B cell (primary cell): ENCODE results near the gene SYN1. TPM values are rescaled to one million over a fixed set of nuclear protein-coding genes. Genes with fewer than 3 reads are reported as not detected.
A peak's percentile ranks its signal among the peaks of the same experiment; 100 is the strongest.

Experiments used
- ATAC-seq: fragments of 200-7000 bp; cut with Tn5 transposase; one replicate; pipeline ENCODE4 v1.10.0; 2021; ENCODE audit warnings: low read depth, mild to moderate bottlenecking, moderate number of reproducible peaks, moderate library complexity
- CTCF ChIA-PET: fragments of 350-600 bp; sonication (Branson Sonifier 250); formaldehyde crosslinking; loops from one replicate; lab custom pipeline; 2021; ENCODE audit warnings: antibody characterized with exemption, inconsistent platforms; lab: Charles Lee
- POLR2A ChIA-PET: fragments of 350-600 bp; sonication (Branson Sonifier 250); formaldehyde crosslinking; loops from one replicate; lab custom pipeline; 2021; ENCODE audit warnings: antibody characterized with exemption; lab: Charles Lee
- DNase-seq: peaks from one replicate; pipeline ENCODE4 v3.0.0; 2013
- H2AFZ ChIP-seq: 2 replicates; pipeline ENCODE4 v1.6.1; 2012; ENCODE audit warnings: mild to moderate bottlenecking, low read depth, low read length; ENCODE audit not compliant: insufficient read depth, poor library complexity, severe bottlenecking
- H3K27ac ChIP-seq, 2 donors: 1 replicate in 1 of 2; 2 replicates in 1 of 2; pipeline ENCODE4 v1.5.1; 2012 to 2013; ENCODE audit warnings: low read length in 2 of 2, mild to moderate bottlenecking in 2 of 2, moderate library complexity in 1 of 2
- H3K27me3 ChIP-seq, 4 experiments: fragments of 200-600 bp in 1 of 4; sonication (generic) in 1 of 4; replicated peaks in 1 of 4; 1 replicate in 2 of 4; 2 replicates in 2 of 4; pipeline versions ENCODE4 v1.6.1 to v1.7.0; 2013 to 2016; ENCODE audit warnings: low read length in 3 of 4, mild to moderate bottlenecking in 2 of 4, mixed read lengths in 1 of 4, moderate library complexity in 1 of 4; ENCODE audit not compliant: insufficient read depth in 4 of 4, control insufficient read depth in 3 of 4; ENCODE audit errors: control extremely low read depth in 1 of 4
- H3K36me3 ChIP-seq, 2 experiments: replicated peaks in 1 of 2; 1 replicate in 1 of 2; 2 replicates in 1 of 2; pipeline versions ENCODE4 v1.6.1 to v1.7.1; 2013; ENCODE audit warnings: low read length in 1 of 2; ENCODE audit not compliant: insufficient read depth in 2 of 2, control insufficient read depth in 1 of 2; ENCODE audit errors: control extremely low read depth in 1 of 2, extremely low read depth in 1 of 2
- H3K4me1 ChIP-seq, 2 donors: fragments of 200-600 bp in 1 of 2; sonication (generic) in 1 of 2; 1 replicate in 1 of 2; 2 replicates in 1 of 2; pipeline versions ENCODE4 v1.5.1 to v1.6.1; 2013 to 2017; ENCODE audit warnings: low read length in 2 of 2; ENCODE audit not compliant: control insufficient read depth in 2 of 2, insufficient read depth in 2 of 2
- H3K4me2 ChIP-seq: replicated peaks from 2 replicates; pipeline ENCODE3; 2012; ENCODE audit warnings: mild to moderate bottlenecking, low read depth, low read length; ENCODE audit not compliant: poor library complexity, severe bottlenecking
- H3K4me3 ChIP-seq, 5 experiments: fragments of 200-600 bp in 1 of 5; sonication (generic) in 1 of 5; 1 replicate in 3 of 5; 2 replicates in 2 of 5; pipeline versions ENCODE4 v1.5.1 to v1.7.0; 2011 to 2016; ENCODE audit warnings: low read length in 4 of 5, mild to moderate bottlenecking in 4 of 5, low read depth in 2 of 5, control low read depth in 1 of 5, moderate library complexity in 1 of 5; ENCODE audit not compliant: insufficient read depth in 1 of 5; ENCODE audit errors: control extremely low read depth in 1 of 5, extremely low read depth in 1 of 5
- H3K79me2 ChIP-seq: fragments of 200-600 bp; sonication (generic); one replicate; pipeline ENCODE4 v1.6.0; 2016; ENCODE audit warnings: low read length; ENCODE audit not compliant: control insufficient read depth, insufficient read depth
- H3K9ac ChIP-seq: fragments of 200-600 bp; sonication (generic); 2 replicates; pipeline ENCODE4 v1.6.1; 2017; ENCODE audit warnings: mild to moderate bottlenecking, low read length, moderate library complexity
- H3K9me3 ChIP-seq, 3 donors: one replicate each; pipeline versions ENCODE4 v1.6.1 to v1.7.1; 2013; ENCODE audit warnings: low read length in 2 of 3; ENCODE audit not compliant: control insufficient read depth in 2 of 3, insufficient read depth in 1 of 3; ENCODE audit errors: control extremely low read depth in 1 of 3
- H4K20me1 ChIP-seq: 2 replicates; pipeline ENCODE4 v1.6.0; 2012; ENCODE audit warnings: mild to moderate bottlenecking, low read length; ENCODE audit not compliant: insufficient read depth, control insufficient read depth, poor library complexity, severe bottlenecking
- H3K27ac Mint-ChIP-seq: one replicate; pipeline ENCODE4 v1.8.0; 2021; ENCODE audit warnings: mixed read lengths
- H3K27me3 Mint-ChIP-seq: one replicate; pipeline ENCODE4 v1.8.0; 2021; ENCODE audit warnings: mixed read lengths
- H3K4me1 Mint-ChIP-seq: one replicate; pipeline ENCODE4 v1.8.0; 2021; ENCODE audit warnings: mixed read lengths
- H3K4me3 Mint-ChIP-seq: one replicate; pipeline ENCODE4 v1.8.0; 2021; ENCODE audit warnings: mixed read lengths
- H3K9me3 Mint-ChIP-seq: one replicate; pipeline ENCODE4 v1.8.0; 2022; ENCODE audit warnings: mixed read lengths; ENCODE audit not compliant: insufficient read depth
- EZH2 ChIP-seq: IDR thresholded peaks from 2 replicates; pipeline ENCODE4 v1.6.1; 2012; ENCODE audit warnings: borderline replicate concordance, low read depth, mild to moderate bottlenecking, moderate library complexity, low read length; ENCODE audit not compliant: insufficient read depth, poor library complexity, severe bottlenecking
- WGBS: methylation state at CpG from one replicate; pipeline ENCODE4 v1.1.5; 2013; ENCODE audit warnings: missing lambda C conversion rate; ENCODE audit not compliant: insufficient coverage; 5-methylcytosine and 5-hydroxymethylcytosine counted together
- intact Hi-C: fragments of 100-400 bp; cut with micrococcal nuclease; formaldehyde crosslinking; loops from one replicate; pipeline ENCODE4 v1.10.0; 2022
- polyA plus RNA-seq: library from polyadenylated mRNA; depleted of rRNA; stranded (reverse); fragments of >200 nt; gene quantifications from 2 replicates; pipeline ENCODE4 v1.2.3, GENCODE V29; 2012
- total RNA-seq, 2 donors: library from RNA; stranded (reverse); fragments of 120-200 nt in 1 of 2; gene quantifications; 1 replicate in 1 of 2; 2 replicates in 1 of 2; pipeline versions ENCODE4 v1.2.3 to v1.2.4, GENCODE V29; 2013 to 2022
- TF ChIP-seq, protein P1 (sequence below): fragments of 200-600 bp; IDR thresholded peaks from one replicate; pipeline ENCODE4 v1.8.0; 2022; ENCODE audit warnings: antibody characterized with exemption, mild to moderate bottlenecking

SYN1 gene
- total and polyA plus RNA-seq, 2 donors (not counting 1 experiment from before 2014, with no cell fraction given) = not detected

DNA sequence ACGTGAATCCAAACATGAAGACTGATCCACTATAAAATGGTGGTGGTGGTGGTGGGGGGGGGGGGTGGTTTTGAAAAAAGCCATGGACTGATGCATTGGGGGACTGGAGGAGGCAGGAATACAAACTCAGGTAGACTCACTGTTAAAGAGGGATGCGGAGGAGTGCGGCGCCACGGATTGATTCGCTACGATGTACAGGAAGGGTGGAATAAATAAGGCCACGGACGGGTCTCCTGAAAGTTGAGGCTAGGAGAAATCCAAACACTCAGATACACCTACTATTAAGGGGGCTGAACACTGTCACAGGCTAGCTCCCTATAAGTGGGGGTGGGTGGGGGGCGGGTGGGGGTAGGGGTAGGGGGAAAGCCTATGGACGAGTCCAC lies 30.1 kb upstream of the SYN1 start:
- H3K27ac Mint-ChIP-seq = peak overlapping the region; percentile 94
- TF ChIP-seq EZH2 = no peak
- TF ChIP-seq, protein P1, sequence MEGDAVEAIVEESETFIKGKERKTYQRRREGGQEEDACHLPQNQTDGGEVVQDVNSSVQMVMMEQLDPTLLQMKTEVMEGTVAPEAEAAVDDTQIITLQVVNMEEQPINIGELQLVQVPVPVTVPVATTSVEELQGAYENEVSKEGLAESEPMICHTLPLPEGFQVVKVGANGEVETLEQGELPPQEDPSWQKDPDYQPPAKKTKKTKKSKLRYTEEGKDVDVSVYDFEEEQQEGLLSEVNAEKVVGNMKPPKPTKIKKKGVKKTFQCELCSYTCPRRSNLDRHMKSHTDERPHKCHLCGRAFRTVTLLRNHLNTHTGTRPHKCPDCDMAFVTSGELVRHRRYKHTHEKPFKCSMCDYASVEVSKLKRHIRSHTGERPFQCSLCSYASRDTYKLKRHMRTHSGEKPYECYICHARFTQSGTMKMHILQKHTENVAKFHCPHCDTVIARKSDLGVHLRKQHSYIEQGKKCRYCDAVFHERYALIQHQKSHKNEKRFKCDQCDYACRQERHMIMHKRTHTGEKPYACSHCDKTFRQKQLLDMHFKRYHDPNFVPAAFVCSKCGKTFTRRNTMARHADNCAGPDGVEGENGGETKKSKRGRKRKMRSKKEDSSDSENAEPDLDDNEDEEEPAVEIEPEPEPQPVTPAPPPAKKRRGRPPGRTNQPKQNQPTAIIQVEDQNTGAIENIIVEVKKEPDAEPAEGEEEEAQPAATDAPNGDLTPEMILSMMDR = no peak
- H3K4me3 Mint-ChIP-seq = peak overlapping the region; percentile 93
- peaks cover 30% of the 10 kb centered on the region for H3K4me1 Mint-ChIP-seq
- Histone ChIP-seq H3K27me3 (no peaks in the 10 kb centered on the region), H3K36me3 (peaks cover 0 to 7% of the 10 kb centered on the region in 2 experiments), H3K27ac (no peak overlapping the region), H3K9ac (peak overlapping the region; percentile 78), H4K20me1 (no peaks in the 10 kb centered on the region), H2AFZ (no peak overlapping the region), H3K4me1 (peaks cover 11 to 26% of the 10 kb centered on the region in 2 donors), H3K4me3 (peak overlapping the region in 4 of 5 experiments; percentile 68 to 77 (median 75)), H3K79me2 (peaks cover 23% of the 10 kb centered on the region), H3K4me2 (peak overlapping the region; percentile 54), H3K9me3 (no peaks in the 10 kb centered on the region)
- intact Hi-C loops = loop anchor here (1.0 to 10.0 kb wide), 9 partner anchors 9 to 1475 kb away; partner anchors contain the start of genes ARAF, GPKOW, PIM2 and RBM3
- CTCF ChIA-PET = no interaction called here
- POLR2A ChIA-PET = interaction anchor here (0.6 to 1.7 kb wide), 3 partner anchors 10 to 890 kb away, joined by 3 to 4 read pairs (median 3); partner anchors contain the start of genes TBC1D25 and UXT
- ATAC-seq (no peak), DNase-seq (no peak)
- H3K27me3 Mint-ChIP-seq = no peaks in the 10 kb centered on the region
- no CpG with 5 or more reads among the region's 11 CpGs for WGBS
- no peaks in the 10 kb centered on the region for H3K9me3 Mint-ChIP-seq

GRCh38 chrX:47649271-47649670 lies 29.6 kb upstream of the SYN1 start:
- Histone ChIP-seq H3K79me2 (peaks cover 23% of the 10 kb centered on the region), H3K9ac (peak overlapping the region; percentile 18), H3K4me2 (peak overlapping the region; percentile 54), H4K20me1 (no peaks in the 10 kb centered on the region), H3K4me1 (peaks cover 11 to 26% of the 10 kb centered on the region in 2 donors), H2AFZ (no peak overlapping the region), H3K4me3 (peak overlapping the region in 2 of 5 experiments; percentile 18 to 68), H3K9me3 (no peaks in the 10 kb centered on the region), H3K27ac (no peak overlapping the region), H3K27me3 (no peaks in the 10 kb centered on the region), H3K36me3 (peaks cover 0 to 7% of the 10 kb centered on the region in 2 experiments)
- H3K4me3 Mint-ChIP-seq = peak overlapping the region; percentile 93
- peak overlapping the region; percentile 32 for H3K27ac Mint-ChIP-seq
- DNase-seq (no peak), ATAC-seq (no peak)
- intact Hi-C loops = no loop called here
- WGBS = no CpG with 5 or more reads among the region's 8 CpGs
- H3K27me3 Mint-ChIP-seq = no peaks in the 10 kb centered on the region
- H3K4me1 Mint-ChIP-seq = peaks cover 30% of the 10 kb centered on the region
- CTCF ChIA-PET = no interaction called here
- POLR2A ChIA-PET = interaction anchor here (0.6 kb wide), 1 partner anchor 51 kb away, joined by 4 read pairs; no protein-coding TSS in a partner anchor
- no peaks in the 10 kb centered on the region for H3K9me3 Mint-ChIP-seq
- TF ChIP-seq, protein P1 = no peak
- no peak for TF ChIP-seq EZH2
